Mesendoderm (in vitro differentiated cells): ENCODE results near the gene RPL3. TPM values are rescaled to one million over a fixed set of nuclear protein-coding genes. Genes with fewer than 3 reads are reported as not detected.
A peak's percentile ranks its signal among the peaks of the same experiment; 100 is the strongest.

Experiments
- small RNA-seq: library from polyadenylated mRNA; stranded (forward); fragments of <200 nt; extraction: miRNeasy Mini kit (QIAGEN cat#:217004); gene quantifications from one replicate; pipeline ENCODE3, GENCODE V24; 2013; ENCODE audit not compliant: insufficient read depth

The RPL3 gene

Small RNA genes lying within 50 kb of the gene (small RNA-seq; reads per million reads assigned to genes)
- not detected for gene SNORD43
- gene SNORD83A: 3,683 reads per million, percentile 99 among the genes with 10 or more reads in this experiment
- gene SNORD83B: not detected
